Fibroblast of lung (primary cell): ENCODE data around the gene PHGDH.

Experiments used
- CTCF ChIP-seq, 2 donors: IDR thresholded peaks in 1 of 2; conservative IDR thresholded peaks in 1 of 2; 1 replicate in 1 of 2; 2 replicates in 1 of 2; pipeline ENCODE4 v1.5.1; 2011 to 2012; ENCODE audit warnings: low read length in 2 of 2, control low read depth in 1 of 2, inconsistent platforms in 1 of 2, low read depth in 1 of 2, mild to moderate bottlenecking in 1 of 2
- EZH2 ChIP-seq: IDR thresholded peaks from 2 replicates; pipeline ENCODE4 v1.5.1; 2012; ENCODE audit warnings: low read length, control low read depth, mild to moderate bottlenecking; ENCODE audit errors: missing control alignments

GRCh38 chr1:119662034-119662437 lies 49.7 kb upstream of the PHGDH start:
- TF ChIP-seq CTCF (conservative IDR thresholded peaks at IDR 0.05 in 1 of 2, IDR thresholded peaks at IDR 0.05 in 1 of 2; ENCODE audit: low read depth in 1 of 2, low read length in 2 of 2): no peak
- TF ChIP-seq EZH2: no peak
